ENCODE results near the gene SLC12A3. TPM values are rescaled to one million over a fixed set of nuclear protein-coding genes. Genes with fewer than 3 reads are reported as not detected.
A peak's percentile ranks its signal among the peaks of the same experiment; 100 is the strongest.

Gene SLC12A3
- total and polyA plus RNA-seq, 2 of the 4 experiments (the other 2 are of a cell fraction), result not detected

- Histone ChIP-seq H2BK5ac (ENCODE audit: low read depth, low read length, poor library complexity, severe bottlenecking) (no peak overlapping the region), H3K14ac (replicated peaks; ENCODE audit: low read depth, low read length) (no peak overlapping the region), H2AK9ac (replicated peaks; ENCODE audit: low read depth, low read length, poor library complexity) (no peak overlapping the region), H2BK15ac (ENCODE audit: low read depth, low read length) (no peak overlapping the region), H2BK120ac (ENCODE audit: low read depth, low read length) (no peak overlapping the region), H2AFZ (replicated peaks; ENCODE audit: low read length, poor library complexity) (peak overlapping the region; percentile 33), H3K4ac (ENCODE audit: low read depth, low read length) (no peak overlapping the region), H3K4me3 (ENCODE audit: insufficient read depth, low read depth, low read length) (no peak overlapping the region), H3K23ac (ENCODE audit: low read depth, low read length) (no peak overlapping the region), H3K9ac (ENCODE audit: low read depth, low read length) (no peak overlapping the region), H4K20me1 (ENCODE audit: insufficient read depth, low read length) (peaks cover 24% of the 10 kb centered on the region), H3K18ac (ENCODE audit: low read depth, low read length) (no peak overlapping the region), H3K27ac (ENCODE audit: insufficient read depth, low read length) (no peak overlapping the region), H3K4me2 (ENCODE audit: low read depth, low read length) (no peak overlapping the region), H4K91ac (ENCODE audit: insufficient read depth, low read depth, low read length) (no peak overlapping the region), H3K79me1 (ENCODE audit: low read depth in 1 of 2, low read length in 2 of 2) (peaks cover 3 to 20% of the 10 kb centered on the region in 2 experiments; a peak in 3 of 4 replicates), H3K4me1 (ENCODE audit: control insufficient read depth, insufficient read depth, low read length) (peaks cover 8% of the 10 kb centered on the region), H3K9me3 (ENCODE audit: control insufficient read depth, insufficient read depth, low read length) (no peaks in the 10 kb centered on the region), H4K8ac (ENCODE audit: low read depth in 2 of 2, low read length in 2 of 2) (no peak overlapping the region), H2AK5ac (ENCODE audit: low read depth, low read length) (0 out of 2 replicates have a peak overlapping the region, but pooled peaks have one; percentile 33), H2BK20ac (ENCODE audit: low read depth, low read length) (no peak overlapping the region), H3K56ac (ENCODE audit: extremely low read depth, insufficient read depth, low read length) (no peak overlapping the region), H3K36me3 (ENCODE audit: control insufficient read depth, insufficient read depth, low read length) (peaks cover 3% of the 10 kb centered on the region; the same call in 1 of the 2 replicates), H4K5ac (ENCODE audit: low read depth, low read length) (no peak overlapping the region), H3K9me1 (ENCODE audit: insufficient read depth, low read length) (peaks cover 4% of the 10 kb centered on the region), H3K27me3 (ENCODE audit: control insufficient read depth, insufficient read depth, low read length) (no peaks in the 10 kb centered on the region)
- DNase-seq (no peak), ATAC-seq (ENCODE audit: low read depth) (no peak)
- ChIA-PET POLR2A (ENCODE audit: unreplicated experiment) (no interaction called here), CTCF (no interaction called here)
- BruUV-seq (replicated peaks), result no TSS peak
- TF ChIP-seq ELK1 (IDR thresholded peaks at IDR 0.05; ENCODE audit: borderline replicate concordance, low read depth, low read length), result no peak
- no peak for TF ChIP-seq BHLHE40 (IDR thresholded peaks at IDR 0.05; ENCODE audit: low read depth, low read length)
- TF ChIP-seq SMC3 (IDR thresholded peaks at IDR 0.05; ENCODE audit: low read depth, low read length), result no peak
- TF ChIP-seq CEBPB (IDR thresholded peaks at IDR 0.05; ENCODE audit: low read depth, low read length), result peak; percentile 49; the same call in 1 of the 2 replicates
- in situ Hi-C loops (cut with MboI; ENCODE audit: low sequenced_read_pairs) (no loop called here), intact Hi-C loops (cut with micrococcal nuclease) (no loop called here), dilution Hi-C loops (cut with HindIII; ENCODE audit: low sequenced_read_pairs, unreplicated experiment) (no loop called here)
- WGBS, 2 experiments (ENCODE audit: extremely low coverage in 2 of 2, insufficient read length in 1 of 2), result 100% methylated on average over 1 of the region's 4 CpGs; no CpG with 5 or more reads in 1 of the 2 experiments
Measured at GRCh38 chr16:56929639-56930038, 64.6 kb downstream of the SLC12A3 start.
